GM21423 (cell line): ENCODE results near the gene WDR86.

Experiments used
- ATAC-seq: cut with Tn5 transposase; IDR thresholded peaks from one replicate; pipeline ENCODE4 v1.9.1; 2021; ENCODE audit warnings: mild to moderate bottlenecking, moderate library complexity; ENCODE audit not compliant: unreplicated experiment

Gene WDR86

DNA sequence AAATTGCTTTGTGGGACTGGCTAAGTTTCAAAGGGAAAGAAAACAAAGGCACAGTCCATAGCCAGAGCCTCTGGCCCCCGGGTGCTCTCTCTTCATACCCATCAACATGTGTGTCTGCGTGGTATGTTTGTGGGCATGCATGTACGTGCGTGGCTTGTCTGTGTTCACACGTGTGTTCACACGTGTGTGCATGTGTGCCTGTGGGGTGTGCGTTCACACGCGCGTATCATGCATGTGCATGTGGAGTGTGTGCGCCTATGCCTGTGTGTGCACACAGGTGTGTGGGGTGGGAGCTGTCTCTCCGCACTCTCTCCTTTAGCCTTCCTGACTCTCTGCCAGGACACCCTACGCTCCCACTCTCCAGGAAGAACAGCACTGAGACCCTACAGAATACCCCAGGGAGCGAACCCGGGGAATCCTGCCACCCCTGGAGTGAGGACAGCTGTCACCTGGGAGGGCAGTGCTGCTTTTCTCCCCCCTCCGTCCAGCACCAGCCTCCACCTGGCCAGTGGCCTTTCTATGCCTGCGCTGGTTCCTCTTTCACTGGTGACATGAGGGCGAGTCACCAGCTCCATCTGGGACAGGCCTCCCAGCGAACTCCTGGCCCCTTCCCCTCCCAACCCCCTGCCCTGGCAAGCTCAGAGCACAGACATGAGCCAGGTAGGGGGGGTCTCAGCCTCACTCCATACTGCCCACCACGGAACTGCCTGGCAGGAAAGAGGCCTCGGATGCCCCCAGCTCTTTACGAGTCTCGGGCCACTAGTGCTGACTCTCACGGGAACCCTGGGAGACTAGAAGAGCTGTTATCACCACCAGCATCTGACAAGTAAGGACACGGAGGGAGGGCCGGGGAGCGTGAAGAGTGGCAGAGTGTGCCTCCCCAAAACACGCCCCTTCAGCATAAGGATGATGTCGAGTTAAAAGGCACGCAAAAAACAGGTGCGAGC is 16.5 kb downstream of the WDR86 start:
- ATAC-seq: no peak

DNA sequence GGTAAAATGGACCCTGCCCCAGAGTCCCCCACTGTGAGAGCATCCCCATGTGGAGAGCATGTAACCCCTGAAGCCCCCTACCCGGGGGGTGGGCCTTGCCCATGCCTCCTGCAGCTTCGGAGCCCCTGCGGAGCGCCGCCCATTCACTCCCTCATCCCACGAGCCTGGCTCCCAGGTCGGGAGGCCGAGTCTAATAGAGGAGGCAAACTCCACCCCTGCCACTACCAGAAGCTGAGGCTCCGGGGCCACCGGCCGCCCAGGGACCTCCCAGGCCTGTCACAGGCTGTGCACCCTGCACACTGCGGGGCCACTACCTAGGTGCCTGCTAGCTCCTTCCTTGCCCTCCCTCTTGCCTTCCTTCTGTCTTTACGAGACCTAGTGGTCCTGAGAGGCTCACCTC is 17.4 kb downstream of the WDR86 start:
- no peak for ATAC-seq

DNA sequence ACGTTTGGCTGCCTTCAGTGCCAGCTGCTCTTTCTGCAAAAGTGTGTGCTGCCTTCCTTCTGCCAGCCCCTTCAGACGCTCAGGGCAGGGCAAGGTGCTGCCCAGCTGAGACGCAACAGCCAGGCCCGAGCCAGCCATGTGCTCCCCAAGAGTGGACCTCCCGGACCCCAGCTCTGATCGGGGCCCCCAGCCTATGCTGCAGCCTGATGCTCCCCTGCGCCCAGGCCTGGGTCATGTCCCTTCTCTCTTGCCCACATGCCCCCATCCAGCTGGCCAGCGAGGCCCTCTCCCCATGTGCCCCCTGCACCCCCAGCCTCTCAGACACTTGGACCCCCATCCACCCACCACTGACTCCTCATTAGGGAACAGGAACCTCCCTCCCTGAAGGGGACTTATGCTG is 17.8 kb downstream of the WDR86 start:
- ATAC-seq: no peak

DNA sequence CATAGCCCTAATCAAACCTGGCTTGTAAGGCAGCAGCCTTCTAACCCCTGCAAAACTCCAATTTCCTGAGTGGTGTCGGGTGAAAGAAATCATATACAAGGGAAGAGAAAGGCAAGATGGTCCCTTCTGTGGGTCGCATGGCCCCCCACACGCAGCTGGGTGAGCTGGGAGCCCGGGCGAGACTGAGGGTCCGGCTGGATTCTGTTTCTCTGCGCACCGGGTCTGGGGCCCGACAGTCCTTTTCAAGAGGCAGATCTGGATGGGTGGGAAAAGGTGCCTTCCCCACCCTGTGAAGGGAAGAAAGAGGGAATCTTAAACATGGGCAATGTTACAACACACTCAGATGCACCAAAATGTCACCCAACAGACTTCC is 18.5 kb downstream of the WDR86 start:
- no peak for ATAC-seq

DNA sequence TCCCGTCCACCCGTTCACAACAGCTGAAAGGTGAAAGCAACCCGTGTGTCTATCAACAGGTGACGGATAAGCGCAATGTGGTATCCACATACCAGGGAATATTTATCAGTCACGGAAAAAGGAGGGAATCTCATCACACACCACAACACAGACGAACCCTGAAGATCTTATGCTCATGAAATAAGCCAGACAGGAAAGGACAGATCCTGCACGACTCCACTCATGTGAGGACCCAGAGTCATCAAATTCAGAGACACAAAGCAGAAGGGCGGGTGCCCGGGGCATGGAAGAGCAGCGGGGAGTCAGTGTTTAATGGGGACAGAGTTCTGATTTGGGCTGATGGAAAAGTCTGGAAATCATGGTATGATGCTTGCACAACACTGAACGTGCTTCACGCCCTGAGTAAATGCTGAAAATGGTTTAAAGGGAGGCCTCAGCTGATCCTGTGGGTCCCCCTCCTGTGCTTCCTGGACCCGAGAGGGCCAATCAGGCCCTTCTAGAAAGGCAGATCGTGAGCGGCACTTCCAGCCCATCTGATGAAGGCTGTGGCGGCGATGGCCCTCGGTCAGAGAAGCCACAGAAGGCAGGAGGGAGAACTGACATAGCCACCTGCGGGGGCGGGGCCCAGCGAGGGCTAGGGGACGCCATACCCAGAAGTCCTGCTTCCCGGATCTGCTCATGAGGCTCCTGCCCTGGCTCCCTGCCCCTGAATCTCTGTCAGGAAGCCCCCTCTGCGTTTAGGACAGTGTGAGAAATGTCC is 19.1 kb downstream of the WDR86 start:
- ATAC-seq: no peak

DNA sequence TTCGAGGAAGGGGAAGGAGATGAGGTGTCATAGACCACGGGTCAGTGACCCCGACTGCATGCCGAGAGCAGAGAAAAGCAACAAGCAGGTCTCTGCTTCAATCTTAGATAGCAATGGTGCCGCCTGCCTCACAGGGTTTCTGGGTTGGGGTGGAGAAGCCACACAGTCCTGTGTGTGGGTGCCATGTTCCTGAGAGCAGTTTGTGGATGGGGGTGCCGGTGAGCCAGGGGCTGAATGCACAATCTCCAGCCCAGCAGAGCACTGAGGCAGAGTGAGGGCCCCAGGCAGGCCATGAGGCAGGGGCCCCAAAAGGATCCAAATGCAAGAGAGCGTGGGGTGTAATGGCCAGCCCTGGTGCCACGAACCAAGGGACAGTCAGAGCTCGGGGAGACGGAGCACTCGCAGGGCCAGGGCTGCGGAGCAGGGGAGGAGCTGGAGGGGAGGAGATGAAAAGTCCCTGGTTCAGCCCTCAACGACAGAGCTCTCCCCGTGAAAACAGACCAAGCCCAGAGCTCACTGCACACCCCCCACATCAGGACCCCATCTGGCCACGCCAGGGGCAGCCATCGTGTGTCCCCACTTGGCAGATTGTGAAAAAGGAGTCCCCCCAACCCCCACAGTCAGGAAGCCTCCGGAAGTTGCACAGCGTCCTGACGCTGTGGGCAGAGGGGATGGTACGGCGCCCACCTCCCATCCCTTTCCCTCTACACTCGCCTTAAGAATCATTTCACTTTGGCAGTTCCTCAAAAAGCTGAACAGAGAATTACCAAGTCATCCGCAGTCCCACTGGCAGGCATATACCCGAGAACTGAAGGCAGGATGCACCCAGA is 19.9 kb downstream of the WDR86 start:
- ATAC-seq: no peak

DNA sequence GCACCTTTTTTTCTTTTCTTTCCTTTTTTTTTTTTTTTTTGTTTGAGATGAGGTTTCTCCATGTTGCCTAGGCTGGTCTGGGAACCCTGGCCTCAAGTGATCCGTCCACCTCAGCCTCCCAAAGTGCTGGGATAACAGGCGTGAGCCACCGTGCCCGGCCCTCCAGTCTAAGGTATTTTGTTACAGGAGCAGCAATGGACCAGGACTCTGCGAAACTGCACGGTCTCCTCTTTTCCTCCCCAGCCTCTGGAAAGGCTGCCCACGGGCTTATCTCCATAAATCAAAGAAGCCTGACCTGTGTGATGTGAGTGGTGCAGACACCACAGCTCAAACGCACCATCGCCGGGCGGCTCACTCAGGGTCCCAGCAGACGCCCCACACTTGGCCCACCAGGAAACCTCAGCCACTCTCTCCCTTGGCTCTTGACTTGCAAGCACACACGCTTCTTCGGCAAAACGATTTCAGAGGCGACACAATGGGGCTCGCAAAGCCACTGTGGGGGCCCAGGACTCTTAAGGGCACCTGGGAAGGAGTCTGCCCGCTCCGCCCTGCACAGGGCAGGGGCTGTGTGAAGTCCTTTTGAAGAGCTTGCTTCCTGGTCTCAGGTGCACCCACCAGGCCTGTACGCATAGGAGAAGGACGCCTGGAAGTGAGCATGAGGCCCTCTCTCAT is 20.6 kb downstream of the WDR86 start:
- ATAC-seq: no peak

DNA sequence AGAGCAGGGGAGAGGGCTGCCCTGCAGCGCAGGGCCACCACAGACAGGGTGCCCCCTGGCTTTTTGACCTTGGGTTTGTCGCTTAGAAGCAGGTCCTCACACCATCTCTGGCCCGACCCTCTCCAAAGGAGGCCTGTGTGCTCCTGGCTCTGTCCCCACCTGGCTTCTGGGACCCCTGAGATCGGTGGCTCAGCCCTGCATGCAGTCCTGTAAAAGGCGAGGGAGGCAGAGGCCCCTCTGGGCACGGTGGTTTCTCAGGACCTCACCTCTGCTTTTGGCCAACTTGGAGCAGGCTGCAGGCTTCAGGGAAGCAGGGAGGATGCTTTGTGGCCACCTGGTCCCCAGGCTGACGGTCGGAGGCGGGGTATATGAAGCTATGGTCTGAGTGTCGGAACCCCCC is 21.4 kb downstream of the WDR86 start:
- ATAC-seq: no peak

DNA sequence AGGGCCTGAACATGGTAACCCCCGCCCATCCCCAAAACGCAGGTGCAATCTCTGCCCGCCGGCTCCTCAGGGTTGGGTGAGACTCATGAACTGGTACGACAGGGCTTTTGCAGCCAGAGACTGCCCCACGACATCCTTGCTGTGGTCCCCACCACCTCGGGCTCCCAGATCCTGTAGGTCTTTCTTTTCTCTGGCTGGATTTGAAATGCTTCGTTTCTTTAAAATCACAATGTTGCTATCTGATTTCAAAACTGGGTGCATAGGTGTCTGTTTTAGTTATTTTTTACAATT is 21.9 kb downstream of the WDR86 start:
- no peak for ATAC-seq

DNA sequence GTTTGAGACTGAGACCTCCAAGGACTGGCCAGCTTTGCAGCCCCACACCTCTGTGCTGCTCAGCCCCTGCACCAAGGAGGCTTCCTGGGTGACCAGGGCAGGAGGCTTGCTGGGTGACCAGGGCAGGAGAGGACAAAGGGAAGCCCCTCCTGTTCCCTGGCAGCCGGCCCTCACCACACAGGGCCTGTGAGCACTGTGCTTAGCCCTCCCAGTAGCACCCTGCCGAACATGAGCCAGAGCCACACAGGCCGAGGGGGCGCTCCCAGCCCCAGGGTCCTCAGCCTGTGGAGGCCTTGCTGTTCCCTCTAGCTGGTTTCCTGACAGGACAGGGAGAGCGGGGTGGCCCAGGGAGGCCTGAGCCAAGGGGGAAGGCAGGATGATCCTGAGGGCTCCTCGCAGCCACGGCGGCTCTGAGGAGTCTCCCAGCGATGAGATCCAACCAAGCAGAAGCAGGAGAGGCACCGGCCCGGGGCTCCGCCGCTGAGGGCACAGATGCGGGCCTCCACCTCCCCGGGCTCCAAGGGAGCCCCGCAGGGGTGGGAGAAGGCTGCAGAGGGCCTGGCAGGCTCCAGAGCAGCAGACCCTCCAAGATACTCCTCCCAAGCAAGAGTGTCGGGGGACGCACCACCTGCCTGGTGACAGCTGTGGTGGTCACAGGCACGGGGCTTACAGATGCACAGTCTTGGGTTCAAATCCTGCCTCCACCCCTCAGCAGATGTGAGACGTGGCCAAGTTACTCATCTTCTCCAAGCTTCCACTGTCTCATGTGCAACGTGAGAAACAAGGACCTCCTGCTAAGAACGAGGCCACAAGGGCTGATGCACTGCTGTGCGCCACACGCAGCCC is 22.5 kb downstream of the WDR86 start:
- no peak for ATAC-seq

DNA sequence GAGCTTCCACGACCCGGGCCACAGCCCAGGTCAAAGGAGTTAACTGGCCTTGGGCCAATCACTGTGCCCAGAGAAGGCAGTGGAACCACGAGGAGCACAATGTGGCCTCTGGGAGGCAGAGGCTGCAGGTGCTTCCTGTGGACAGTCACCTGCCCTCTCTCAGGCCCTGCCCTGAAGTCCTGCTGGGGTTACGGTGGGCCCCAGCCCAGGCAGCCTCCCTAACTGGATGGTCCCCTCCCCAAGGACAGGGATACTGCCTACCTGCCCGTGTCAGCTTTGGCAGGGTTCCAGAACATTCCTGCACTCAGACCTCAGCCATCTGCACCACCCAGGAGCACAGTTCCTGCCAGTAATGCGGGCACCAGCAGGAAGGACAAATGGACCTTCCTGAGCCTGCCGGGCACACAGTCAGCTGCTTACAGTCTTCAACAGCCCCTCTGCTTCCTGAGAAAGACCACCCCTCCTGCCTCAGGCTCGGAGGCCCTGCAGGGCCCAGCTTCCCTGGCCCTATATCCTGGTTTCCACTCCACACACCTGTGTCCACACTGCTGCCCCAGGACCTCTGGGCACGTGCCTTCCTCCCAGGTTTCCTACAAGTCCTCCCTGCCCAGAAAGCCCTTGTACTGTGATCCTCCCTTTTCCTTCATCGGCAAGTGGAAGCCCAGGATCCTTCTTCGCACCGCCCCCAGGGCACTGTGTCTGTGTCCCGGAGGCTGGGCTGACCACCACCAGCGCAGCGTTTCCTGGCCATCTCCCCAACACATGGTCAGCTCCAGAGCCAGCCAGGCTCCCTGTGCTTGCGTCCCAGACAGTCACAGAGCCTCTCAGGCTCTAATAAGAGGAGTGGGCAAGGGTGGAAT is 23.3 kb downstream of the WDR86 start:
- ATAC-seq: no peak

DNA sequence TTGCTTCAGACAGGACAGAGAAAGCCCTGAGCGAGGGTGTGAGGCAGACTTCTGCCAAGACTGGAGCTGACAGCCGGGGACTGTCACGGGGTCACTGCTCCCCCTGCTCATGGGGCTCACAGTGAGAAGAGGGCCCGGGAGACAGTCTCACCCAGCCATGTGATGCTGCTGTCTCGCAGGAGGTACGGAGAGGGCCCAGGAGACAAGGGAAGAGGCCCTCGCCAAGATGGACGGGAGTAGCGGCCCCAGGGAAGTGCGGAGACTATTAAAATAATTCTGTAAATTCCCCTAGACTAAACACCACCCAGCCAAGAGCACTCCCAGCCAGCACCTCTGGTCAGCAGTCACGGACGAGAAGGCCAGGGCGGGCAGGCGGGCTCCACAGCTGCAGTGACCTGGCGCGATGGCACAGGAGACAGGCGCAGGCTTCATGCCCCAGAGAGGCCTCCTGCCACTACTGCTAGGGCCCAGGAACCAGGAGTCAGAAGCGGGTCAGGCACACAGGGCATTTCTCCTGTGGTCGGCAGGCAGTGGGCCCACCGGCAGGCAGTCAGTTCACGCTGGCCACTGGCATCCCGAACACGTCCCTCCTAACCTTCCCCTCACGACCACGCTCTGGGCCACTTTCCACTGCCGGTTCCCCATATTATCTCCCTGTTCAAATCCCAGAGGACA is 24.1 kb downstream of the WDR86 start:
- no peak for ATAC-seq

DNA sequence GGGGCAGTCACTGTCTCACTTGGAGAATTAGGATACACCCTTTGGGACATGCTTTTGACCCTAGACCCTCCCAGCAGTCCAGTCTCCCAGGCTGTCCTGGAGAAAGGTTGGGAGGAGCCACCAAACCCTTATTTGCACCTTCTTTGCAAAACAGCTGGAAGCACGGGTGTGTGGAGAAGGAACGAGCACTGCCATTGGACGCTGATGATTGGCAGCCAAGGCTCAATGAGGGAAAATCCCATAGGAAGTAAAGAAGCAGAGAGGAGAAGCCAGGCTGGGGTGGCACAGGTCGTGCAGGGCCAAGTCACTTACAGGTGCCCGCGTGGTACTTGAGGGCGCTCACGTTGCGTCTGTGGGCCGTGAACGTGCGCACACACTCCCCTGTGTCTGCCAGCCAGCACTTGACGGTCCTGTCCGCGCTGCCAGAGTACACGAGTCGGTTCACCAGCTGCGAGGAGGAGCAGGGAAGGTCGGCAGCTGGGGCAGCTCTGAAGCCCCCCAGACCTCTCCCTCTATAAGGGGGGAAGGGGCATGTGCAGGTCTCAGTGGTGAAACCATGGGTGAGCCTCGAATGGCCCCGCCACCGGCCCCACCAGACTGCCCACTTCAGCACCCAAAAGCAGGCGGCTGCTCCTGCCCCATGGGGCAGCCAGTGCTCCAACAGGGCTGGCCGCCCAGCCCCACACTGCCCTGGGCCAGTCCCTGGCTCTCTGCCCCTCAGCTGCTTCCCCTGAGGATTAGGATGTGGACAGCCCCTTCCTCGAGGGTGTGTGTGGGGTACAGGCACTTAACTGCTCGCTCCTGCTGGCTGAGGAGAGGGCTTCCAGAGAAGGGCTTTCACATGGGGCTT is 24.8 kb downstream of the WDR86 start:
- no peak for ATAC-seq

DNA sequence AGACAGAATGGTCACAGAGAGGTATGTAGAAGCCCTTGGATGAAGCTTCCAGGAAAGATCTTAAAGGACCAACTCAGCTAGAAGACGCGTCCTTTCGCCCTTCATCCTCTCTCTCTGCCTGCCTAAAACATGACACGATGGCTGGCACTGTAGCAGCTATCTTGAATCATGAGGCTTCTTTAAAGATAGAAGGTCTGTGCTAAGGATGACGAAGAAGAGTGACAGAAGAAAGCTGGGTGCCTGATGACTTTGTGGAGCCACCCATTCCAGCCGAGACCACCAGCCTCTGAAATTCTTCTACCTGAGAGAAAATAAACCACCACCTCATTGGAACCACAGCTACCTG is 25.5 kb downstream of the WDR86 start:
- no peak for ATAC-seq

DNA sequence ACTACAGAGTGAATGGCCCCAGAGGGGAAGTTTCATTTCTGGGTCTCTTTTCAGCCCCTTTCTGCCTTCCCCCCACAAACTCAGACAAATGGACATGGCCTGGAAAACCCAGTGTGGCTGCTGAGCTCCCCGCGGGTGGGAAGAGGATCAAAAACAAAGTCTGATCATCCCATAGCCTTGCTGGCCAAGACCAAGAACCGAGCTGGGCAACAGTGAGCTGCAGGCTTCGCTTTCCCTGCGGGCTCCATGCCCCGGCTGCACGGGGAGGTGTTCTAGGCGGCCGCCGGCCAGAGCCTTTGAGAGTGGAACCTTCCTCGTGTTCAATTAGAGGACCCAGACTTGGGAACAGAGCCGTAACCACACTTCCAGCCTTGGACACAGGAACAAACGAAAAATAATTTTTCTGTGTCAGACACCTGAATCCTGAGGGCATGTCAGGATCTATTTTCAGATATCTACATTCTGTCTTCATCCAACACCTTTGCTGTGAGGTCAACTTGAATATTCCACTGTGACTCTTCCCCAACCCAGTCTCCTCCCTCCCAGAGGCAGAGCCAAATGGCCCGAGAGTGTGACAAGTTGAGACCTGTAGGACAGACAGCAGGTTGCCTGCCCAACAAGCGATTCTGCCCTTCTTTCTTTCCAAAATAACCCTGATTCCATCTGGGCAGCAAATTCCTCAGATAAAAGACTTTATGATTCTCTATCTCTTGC is 26.0 kb downstream of the WDR86 start:
- ATAC-seq: no peak

DNA sequence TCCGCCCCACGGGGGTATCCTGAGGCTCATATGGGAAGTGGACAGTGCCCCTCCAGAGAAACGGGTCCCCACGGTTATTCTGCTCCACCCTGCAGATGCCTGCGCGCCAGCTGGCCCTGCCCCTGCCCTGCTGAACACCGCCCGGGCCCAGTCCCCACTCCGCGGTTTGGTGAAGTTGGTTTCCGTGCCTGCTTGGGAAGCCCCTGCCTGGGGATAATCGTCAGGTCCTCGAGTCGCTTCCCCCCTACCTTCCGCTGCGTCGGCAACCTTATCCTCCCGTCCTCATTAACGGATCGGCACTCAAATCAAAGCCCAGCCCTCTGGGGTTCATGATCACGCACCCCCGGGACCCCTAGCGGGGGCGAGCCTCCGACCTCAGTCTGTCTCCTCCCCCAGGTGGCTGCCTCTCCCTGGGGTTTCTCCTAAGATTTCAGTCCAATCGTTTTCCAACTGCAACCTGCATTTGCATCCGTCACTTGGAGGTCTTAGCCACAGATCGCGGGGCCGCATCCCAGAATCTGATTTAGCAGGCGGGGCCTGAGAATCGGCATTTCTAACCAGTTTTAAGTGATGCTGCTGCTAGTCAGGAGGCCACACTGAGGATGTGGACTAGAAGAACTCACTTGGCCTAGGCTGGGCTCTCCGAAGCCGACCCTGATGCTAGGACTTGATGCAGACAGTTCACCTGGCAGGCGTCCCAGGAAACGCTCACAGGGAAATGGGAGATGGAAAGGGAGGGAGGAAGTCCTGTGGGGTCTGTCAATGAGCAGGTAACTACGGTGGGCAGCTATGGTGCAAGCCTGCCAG is 27.6 kb downstream of the WDR86 start:
- no peak for ATAC-seq
